Activated T-helper 2 cell treated with anti-CD3 and anti-CD28 coated beads, Interferon-gamma antibody, Interleukin-2, Interleukin-4, amounts not matched to agents 10 μg/mL and 5 μg/mL and 100 μg/mL, durations not matched to agents 14 hours and 24 hours and 36 hours (primary cell): ENCODE results near the gene ESR1. TPM values are rescaled to one million over a fixed set of nuclear protein-coding genes. Genes with fewer than 3 reads are reported as not detected.

Experiments used
- DNase-seq: peaks from one replicate; pipeline ENCODE4 v3.0.0; 2021; ENCODE audit warnings: low spot score
- H3K27ac Mint-ChIP-seq: one replicate; pipeline ENCODE4 v1.8.0; 2021; ENCODE audit warnings: mixed read lengths
- H3K27me3 Mint-ChIP-seq: one replicate; pipeline ENCODE4 v1.8.0; 2021; ENCODE audit warnings: low read depth, mixed read lengths
- H3K36me3 Mint-ChIP-seq: one replicate; pipeline ENCODE4 v1.8.0; 2021; ENCODE audit warnings: low read depth, mixed read lengths
- H3K4me1 Mint-ChIP-seq: one replicate; pipeline ENCODE4 v1.8.0; 2021; ENCODE audit warnings: low read depth, mixed read lengths
- H3K4me3 Mint-ChIP-seq: one replicate; pipeline ENCODE4 v1.8.0; 2021; ENCODE audit warnings: low read depth, mild to moderate bottlenecking, moderate library complexity, mixed read lengths
- H3K9me3 Mint-ChIP-seq: one replicate; pipeline ENCODE4 v1.8.0; 2021; ENCODE audit warnings: mixed read lengths
- intact Hi-C: fragments of 100-400 bp; cut with micrococcal nuclease; formaldehyde crosslinking; loops from one replicate; pipeline ENCODE4 v1.15.1; 2023
- total RNA-seq: library from RNA; stranded (reverse); gene quantifications from 2 replicates; pipeline ENCODE4 v1.2.3, GENCODE V29; 2022

The ESR1 gene
- total RNA-seq, 1 donor from 2014 or later = not detected

DNA sequence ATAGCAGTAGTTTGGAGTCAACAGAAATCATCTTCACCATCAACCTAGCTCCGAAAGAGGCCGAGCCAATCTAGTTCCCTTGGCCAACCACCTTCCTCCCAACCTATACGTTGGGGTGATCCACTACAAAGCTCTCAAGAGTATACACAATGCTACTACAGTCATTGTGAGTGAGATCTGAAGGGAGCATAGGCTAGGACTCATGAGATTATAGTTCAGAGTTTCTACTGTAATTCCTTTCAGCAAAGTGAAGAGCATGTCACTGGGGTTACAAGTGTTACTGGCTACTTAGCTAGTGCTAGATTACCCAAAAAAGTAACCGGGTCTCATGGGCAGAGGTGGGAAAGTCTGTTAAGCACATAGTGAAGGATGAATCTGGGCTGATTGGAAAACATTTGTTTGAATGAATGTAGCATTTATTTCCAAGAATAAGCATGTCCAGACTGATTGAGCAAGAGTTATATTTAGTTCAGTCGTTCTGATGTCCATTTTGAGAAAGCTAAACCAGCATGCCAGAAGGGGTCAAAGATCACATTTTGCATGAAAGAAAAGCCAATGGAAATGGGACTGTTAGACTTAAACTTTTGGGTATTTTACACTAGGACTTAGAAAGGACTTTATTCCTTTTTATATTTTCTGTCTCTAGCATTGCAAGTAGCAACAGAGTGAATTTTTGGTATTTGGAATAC, 10.5 kb upstream of the ESR1 start:
- Mint-ChIP-seq H3K4me1 (no peaks in the 10 kb centered on the region), H3K4me3 (no peak overlapping the region), H3K36me3 (no peaks in the 10 kb centered on the region), H3K27me3 (peaks cover 18% of the 10 kb centered on the region), H3K27ac (no peak overlapping the region), H3K9me3 (no peaks in the 10 kb centered on the region)
- DNase-seq = no peak
- intact Hi-C loops = no loop called here

DNA sequence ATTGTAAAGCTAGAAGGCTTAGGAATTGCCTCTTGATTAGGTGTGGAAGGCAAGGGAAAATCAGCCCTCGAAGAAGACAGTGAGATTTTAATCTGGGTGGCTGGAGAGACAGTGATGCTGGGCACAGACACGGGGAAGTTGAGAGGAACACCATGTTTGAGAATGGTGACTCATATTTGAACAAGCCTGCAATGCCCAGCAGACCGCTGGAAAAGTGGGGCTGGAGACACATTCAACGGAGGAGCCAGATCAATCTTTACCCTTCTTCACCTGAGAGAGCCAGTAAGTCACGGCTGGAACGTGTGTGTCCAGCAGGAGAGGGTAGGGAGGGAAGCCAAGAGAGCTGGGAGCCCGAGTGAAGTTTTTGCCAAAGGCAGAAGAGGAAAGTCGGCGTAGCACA, 3.7 kb upstream of the ESR1 start:
- H3K9me3 Mint-ChIP-seq = no peaks in the 10 kb centered on the region
- no peak for DNase-seq
- H3K36me3 Mint-ChIP-seq = no peaks in the 10 kb centered on the region
- no peak overlapping the region for H3K27ac Mint-ChIP-seq
- no peak overlapping the region for H3K4me3 Mint-ChIP-seq
- intact Hi-C loops = no loop called here
- H3K27me3 Mint-ChIP-seq = peaks cover 49% of the 10 kb centered on the region
- H3K4me1 Mint-ChIP-seq = peaks cover 6% of the 10 kb centered on the region

DNA sequence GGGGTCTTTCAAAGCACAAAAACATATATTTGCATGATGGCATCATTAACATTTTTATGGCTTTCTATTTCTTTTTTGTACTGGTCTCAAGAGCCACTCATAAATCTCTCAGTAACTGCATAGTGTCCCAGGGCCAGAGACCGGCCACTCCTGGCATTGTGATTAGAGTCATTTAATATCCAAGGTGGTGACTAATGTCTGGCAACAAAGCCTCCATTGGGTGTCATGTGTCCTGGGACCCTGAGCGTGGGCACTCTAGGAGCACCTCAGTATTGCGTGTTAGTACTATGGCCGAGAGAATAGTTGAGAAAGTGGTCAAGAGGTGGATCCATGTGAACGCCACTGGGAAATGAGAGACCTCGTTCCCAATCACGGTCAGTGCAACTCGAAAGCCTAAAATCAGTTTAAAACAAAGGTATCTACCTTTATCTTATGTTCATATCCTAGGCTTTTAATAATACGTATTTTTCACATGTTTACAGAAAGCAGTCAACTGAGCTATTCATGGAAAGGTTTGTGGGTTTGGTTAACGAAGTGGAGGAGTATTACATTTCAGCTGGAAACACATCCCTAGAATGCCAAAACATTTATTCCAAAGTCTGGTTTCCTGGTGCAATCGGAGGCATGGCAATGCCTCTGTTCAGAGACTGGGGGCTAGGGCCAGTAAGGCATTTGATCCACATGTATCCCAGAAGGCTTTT, 2.7 kb upstream of the ESR1 start:
- H3K36me3 Mint-ChIP-seq = no peaks in the 10 kb centered on the region
- no peak overlapping the region for H3K4me3 Mint-ChIP-seq
- intact Hi-C loops = no loop called here
- H3K9me3 Mint-ChIP-seq = no peaks in the 10 kb centered on the region
- DNase-seq = no peak
- H3K4me1 Mint-ChIP-seq = peaks cover 6% of the 10 kb centered on the region
- H3K27me3 Mint-ChIP-seq = peaks cover 53% of the 10 kb centered on the region
- no peak overlapping the region for H3K27ac Mint-ChIP-seq

DNA sequence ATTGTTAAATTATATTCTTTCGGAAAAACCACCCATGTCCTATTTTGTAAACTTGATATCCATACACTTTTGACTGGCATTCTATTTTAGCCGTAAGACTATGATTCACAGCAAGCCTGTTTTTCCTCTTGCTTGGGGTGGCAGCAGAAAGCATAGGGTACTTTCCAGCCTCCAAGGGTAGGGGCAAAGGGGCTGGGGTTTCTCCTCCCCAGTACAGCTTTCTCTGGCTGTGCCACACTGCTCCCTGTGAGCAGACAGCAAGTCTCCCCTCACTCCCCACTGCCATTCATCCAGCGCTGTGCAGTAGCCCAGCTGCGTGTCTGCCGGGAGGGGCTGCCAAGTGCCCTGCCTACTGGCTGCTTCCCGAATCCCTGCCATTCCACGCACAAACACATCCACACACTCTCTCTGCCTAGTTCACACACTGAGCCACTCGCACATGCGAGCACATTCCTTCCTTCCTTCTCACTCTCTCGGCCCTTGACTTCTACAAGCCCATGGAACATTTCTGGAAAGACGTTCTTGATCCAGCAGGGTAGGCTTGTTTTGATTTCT, 2.1 kb upstream of the ESR1 start:
- Mint-ChIP-seq H3K27me3 (peaks cover 58% of the 10 kb centered on the region), H3K27ac (no peak overlapping the region), H3K36me3 (no peaks in the 10 kb centered on the region), H3K4me3 (no peak overlapping the region), H3K4me1 (peaks cover 6% of the 10 kb centered on the region), H3K9me3 (no peaks in the 10 kb centered on the region)
- intact Hi-C loops = no loop called here
- DNase-seq = no peak

DNA sequence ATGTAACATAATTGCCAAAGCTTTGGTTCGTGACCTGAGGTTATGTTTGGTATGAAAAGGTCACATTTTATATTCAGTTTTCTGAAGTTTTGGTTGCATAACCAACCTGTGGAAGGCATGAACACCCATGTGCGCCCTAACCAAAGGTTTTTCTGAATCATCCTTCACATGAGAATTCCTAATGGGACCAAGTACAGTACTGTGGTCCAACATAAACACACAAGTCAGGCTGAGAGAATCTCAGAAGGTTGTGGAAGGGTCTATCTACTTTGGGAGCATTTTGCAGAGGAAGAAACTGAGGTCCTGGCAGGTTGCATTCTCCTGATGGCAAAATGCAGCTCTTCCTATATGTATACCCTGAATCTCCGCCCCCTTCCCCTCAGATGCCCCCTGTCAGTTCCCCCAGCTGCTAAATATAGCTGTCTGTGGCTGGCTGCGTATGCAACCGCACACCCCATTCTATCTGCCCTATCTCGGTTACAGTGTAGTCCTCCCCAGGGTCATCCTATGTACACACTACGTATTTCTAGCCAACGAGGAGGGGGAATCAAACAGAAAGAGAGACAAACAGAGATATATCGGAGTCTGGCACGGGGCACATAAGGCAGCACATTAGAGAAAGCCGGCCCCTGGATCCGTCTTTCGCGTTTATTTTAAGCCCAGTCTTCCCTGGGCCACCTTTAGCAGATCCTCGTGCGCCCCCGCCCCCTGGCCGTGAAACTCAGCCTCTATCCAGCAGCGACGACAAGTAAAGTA, 547 bp upstream of the ESR1 start:
- H3K4me1 Mint-ChIP-seq = peaks cover 6% of the 10 kb centered on the region
- intact Hi-C loops = no loop called here
- DNase-seq = no peak
- no peaks in the 10 kb centered on the region for H3K36me3 Mint-ChIP-seq
- H3K27me3 Mint-ChIP-seq = peaks cover 68% of the 10 kb centered on the region
- peak overlapping the region; percentile 24 for H3K4me3 Mint-ChIP-seq
- H3K9me3 Mint-ChIP-seq = no peaks in the 10 kb centered on the region
- H3K27ac Mint-ChIP-seq = no peak overlapping the region

DNA sequence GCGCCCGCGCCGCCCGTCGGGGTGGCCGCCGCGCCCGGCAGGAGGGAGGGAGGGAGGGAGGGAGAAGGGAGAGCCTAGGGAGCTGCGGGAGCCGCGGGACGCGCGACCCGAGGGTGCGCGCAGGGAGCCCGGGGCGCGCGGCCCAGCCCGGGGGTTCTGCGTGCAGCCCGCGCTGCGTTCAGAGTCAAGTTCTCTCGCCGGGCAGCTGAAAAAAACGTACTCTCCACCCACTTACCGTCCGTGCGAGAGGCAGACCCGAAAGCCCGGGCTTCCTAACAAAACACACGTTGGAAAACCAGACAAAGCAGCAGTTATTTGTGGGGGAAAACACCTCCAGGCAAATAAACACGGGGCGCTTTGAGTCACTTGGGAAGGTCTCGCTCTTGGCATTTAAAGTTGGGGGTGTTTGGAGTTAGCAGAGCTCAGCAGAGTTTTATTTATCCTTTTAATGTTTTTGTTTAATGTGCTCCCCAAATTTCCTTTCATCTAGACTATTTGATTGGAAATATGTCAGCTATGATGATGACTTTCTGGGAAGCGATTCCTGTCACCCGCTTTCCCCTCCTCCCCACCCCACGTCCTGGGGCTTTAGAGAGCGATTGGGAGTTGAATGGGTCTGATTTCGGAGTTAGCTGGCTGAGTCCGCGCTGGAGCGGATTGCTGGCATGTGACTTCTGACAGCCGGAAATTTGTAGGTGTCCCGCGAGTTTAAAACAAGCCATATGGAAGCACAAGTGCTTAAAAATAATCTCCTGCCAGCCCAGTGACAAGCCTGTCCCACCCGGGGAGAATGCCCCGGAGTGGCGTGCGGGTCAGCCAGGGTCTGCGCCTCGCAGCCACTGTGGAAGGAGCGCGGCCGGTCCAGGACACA, 1.1 kb downstream of the ESR1 start:
- intact Hi-C loops = no loop called here
- Mint-ChIP-seq H3K4me3 (no peak overlapping the region), H3K9me3 (no peaks in the 10 kb centered on the region), H3K4me1 (peaks cover 6% of the 10 kb centered on the region), H3K27ac (no peak overlapping the region), H3K36me3 (no peaks in the 10 kb centered on the region), H3K27me3 (peaks cover 68% of the 10 kb centered on the region)
- no peak for DNase-seq

DNA sequence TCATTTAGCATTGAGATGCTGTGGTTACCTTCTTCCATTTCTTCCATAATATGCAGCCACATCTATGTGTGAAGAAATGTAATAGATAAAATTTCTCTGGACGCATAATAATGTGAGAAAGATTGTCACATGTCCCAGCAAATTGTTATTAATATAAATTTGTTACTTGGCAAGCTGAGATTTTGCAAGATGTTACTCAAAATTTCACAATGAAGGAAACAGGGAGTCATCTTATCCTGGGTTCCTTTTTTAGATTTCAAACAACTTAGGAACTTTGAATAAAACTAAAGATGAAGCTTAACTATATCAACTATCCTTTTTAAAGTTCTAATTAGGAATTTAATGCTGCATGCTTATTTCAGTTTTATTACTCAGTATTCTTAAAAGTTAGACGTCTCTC, 3.6 kb downstream of the ESR1 start:
- H3K27ac Mint-ChIP-seq = no peak overlapping the region

DNA sequence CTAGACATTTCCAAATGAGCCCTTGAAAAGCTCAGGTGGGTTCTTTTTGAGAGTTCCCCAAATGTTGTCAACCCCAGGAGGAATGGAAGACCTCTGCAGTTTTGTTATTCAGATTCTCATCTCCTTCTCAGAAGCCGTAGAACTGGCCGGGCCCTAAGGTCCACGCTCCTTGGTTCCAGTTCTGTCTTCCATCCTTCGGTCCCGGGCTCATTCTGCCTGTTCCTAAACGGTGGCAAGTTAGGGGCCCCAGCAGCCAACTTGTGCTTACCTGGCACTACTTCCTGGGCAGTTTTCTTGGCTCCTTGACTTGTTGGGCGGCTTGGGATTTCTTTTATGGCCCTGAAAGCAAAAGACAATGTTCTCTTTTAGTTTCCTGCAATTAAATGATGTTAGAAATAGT, 6.4 kb downstream of the ESR1 start:
- Mint-ChIP-seq H3K27me3 (peaks cover 50% of the 10 kb centered on the region), H3K9me3 (no peaks in the 10 kb centered on the region), H3K4me3 (no peak overlapping the region), H3K27ac (no peak overlapping the region), H3K4me1 (no peaks in the 10 kb centered on the region), H3K36me3 (no peaks in the 10 kb centered on the region)
- DNase-seq = no peak
- intact Hi-C loops = no loop called here

More for the DNA sequence above, 3.6 kb downstream of the ESR1 start:
- H3K27me3 Mint-ChIP-seq = peaks cover 64% of the 10 kb centered on the region
- no peak overlapping the region for H3K4me3 Mint-ChIP-seq
- no peaks in the 10 kb centered on the region for H3K36me3 Mint-ChIP-seq
- intact Hi-C loops = no loop called here
- no peaks in the 10 kb centered on the region for H3K9me3 Mint-ChIP-seq
- H3K4me1 Mint-ChIP-seq = peaks cover 6% of the 10 kb centered on the region
- DNase-seq = no peak

DNA sequence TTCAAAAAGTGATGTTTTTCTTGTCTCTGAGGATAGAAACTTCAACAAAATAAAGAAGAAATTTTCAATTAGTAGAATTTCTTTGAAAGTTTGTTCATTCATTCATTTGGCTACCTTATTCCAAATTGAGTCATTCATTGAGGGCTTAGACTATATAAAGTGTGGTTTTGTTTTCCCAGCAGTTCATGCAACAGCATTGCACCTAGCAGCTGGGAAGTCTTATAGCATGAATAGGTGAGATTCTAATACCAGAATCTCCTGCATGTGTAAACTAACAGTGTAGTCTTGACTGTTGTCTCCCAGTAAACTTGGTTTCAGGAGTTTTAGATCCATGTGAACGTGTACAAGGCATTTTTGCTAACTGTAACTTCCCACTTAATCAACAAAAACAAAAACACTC, 7.1 kb downstream of the ESR1 start:
- Mint-ChIP-seq H3K4me3 (no peak overlapping the region), H3K4me1 (no peaks in the 10 kb centered on the region), H3K27ac (no peak overlapping the region), H3K27me3 (peaks cover 45% of the 10 kb centered on the region), H3K9me3 (no peaks in the 10 kb centered on the region), H3K36me3 (no peaks in the 10 kb centered on the region)
- intact Hi-C loops = no loop called here
- DNase-seq = no peak

DNA sequence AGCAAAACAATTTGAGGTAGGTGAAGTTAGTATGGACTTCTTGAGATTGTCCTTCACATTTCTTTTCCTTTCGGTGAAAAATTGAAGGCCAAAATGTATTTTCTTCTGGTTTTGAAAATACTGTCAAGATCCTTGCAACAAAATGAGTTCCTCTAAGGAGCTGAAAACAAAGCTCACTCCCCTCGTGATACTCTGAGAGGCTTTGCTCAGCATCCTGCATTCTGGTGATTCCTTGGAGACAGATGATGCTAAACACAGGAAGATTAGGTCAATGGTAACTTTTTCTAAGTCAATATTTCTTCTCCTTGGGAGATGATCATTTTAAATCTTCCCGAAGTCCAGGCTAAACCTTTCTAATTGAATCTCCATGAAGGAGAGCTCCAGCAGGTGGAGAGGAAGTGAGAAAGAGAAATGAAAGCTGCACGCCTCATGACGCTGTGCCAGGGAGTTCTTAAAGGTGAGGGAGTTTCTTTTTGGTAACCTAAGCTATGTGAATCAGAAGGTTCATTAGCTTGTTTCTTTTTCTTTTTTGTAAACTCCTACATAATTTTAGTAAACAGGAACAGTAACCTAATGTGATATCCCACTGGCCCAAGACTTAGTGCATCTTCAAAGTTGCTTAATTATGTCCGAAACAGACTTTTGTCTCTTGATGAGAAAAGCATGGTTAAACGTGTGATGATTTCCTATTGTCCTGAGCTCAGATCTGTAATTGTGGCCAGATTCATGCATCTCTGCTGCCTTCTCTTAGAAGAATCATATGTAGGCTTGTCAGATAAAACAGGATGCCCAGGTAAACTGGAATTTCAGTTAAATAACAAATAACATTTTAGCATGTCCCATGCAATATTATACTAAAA, 15.0 kb downstream of the ESR1 start:
- H3K27me3 Mint-ChIP-seq = peaks cover 3% of the 10 kb centered on the region
- no peak overlapping the region for H3K27ac Mint-ChIP-seq
- no peak overlapping the region for H3K4me3 Mint-ChIP-seq
- DNase-seq = no peak
- H3K9me3 Mint-ChIP-seq = no peaks in the 10 kb centered on the region
- no peaks in the 10 kb centered on the region for H3K36me3 Mint-ChIP-seq
- intact Hi-C loops = no loop called here
- H3K4me1 Mint-ChIP-seq = no peaks in the 10 kb centered on the region

DNA sequence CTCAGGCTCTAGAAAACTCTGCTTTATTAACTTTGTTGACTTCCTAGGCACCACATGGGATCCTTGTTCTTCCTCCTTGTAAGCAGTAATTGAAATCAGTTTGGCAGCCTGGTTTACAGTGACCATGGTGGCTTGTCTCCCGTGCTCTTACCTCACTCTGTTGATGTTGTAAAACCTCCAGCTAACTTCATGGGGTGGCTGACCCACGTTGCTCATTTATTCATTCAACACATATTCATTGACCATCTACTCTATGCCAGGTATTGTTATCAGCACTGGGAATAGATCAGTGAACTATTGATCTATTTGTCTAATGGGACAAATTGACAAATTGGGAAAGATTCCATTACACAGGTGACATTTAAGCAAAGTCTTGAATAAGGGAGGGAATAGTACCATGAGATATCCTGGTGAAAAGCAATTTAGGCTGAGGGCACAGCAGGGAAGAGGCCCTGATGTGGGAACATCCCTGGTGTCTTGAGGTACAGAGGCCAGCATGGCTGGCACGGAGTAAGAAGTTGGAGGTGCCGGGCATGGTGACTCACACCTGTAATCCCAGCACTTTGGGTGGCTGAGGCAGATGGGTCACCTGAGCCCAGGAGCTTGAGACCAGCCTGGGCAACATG, 19.1 kb downstream of the ESR1 start:
- peaks cover 1% of the 10 kb centered on the region for H3K27me3 Mint-ChIP-seq
- H3K27ac Mint-ChIP-seq = no peak overlapping the region
- no peaks in the 10 kb centered on the region for H3K4me1 Mint-ChIP-seq
- H3K4me3 Mint-ChIP-seq = no peak overlapping the region
- intact Hi-C loops = no loop called here
- no peaks in the 10 kb centered on the region for H3K9me3 Mint-ChIP-seq
- no peaks in the 10 kb centered on the region for H3K36me3 Mint-ChIP-seq
- DNase-seq = no peak
